SW 1271 (cell line): ENCODE results near the gene HIVEP2.

Experiments
- DNase-seq, 2 experiments: peaks; one replicate each; lab custom pipeline; 2025; lab: John Stamatoyannopoulos, UW

HIVEP2 gene

DNA sequence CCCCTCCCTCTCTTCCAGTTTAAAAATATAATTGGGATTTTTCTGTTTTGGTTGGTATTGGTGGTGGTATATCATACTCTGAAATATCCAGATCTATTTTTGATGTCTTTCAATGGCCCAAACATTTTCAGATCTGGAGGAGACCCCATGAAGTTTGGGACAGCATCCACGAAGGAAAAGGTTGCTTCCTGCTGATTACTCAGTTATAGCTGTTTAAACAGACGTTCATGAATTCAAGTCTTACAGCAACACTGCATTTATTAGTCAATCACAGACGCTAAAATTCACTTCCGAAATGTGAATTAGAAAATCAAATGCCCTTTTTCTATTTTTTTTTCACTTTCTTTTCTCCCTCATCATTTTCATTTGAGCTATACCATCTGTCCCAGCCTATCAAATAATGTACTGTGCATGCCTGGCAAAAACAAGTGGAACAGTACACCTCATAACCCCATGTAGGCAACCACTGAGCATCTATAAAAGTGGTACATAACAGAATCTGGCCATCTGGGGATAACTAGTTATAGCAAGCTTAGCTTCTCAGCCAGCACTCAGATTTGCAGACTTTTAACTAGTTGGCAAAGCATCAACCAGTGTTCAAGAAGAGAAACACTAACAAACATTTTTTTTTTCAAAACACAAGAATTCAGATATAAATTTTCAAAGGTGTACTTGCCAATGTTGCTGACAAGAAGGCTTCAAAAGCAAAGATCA lies 124.5 kb downstream of the HIVEP2 start:
- peak in 1 of 2 experiments; percentile 16 for DNase-seq

DNA sequence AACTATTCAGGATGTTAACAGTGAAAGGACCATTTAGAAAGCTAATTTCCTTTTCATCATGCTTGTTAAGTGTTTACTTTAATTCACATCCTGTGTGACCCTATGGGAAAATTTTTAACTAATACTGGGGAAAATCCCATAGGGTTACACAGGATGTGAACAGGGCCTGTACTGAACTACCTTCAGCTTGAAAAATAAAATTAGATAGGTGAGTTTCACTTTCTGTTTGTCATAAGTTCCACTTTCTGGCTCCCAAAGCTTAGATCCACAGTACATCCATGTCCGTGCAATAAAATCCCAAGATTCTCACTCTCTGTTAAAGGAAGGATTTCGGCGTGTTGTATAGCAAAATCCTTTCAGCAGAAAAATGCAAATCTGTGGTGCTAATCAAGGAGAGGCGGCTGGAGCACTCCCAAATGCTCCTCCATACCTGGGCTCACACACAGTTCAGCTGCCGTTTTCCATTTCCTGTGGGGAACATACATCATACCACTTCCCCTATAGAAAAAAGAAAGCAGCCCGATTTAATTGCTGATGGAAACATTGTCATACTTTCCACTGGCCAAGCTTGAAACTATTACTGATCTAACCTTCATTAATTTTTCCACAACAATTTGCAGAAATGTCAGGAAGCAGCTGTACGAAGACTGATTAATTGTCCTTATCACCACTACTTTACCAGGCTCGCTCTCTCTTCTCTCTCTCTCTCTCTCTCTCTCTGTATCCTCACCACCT lies 125.2 kb downstream of the HIVEP2 start:
- peak in 1 of 2 experiments; percentile 74 for DNase-seq

DNA sequence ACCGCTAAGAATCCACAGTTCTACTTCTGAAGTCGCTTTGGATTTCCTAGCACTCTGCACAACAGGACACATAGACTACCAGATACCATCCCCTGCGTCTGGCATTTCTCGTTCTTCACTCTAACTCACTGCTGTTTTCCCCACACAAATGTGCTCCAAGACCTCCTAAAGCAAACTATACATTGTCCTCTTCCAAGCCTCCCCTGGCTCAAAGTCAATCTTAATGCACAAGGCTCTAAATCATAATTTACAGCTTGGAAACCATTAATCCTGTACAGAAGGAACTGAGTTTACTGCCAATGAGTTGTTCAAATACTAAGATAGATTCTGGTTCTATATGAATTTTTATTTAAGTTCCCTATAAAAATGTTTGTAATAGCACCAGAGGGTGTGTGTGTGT lies 128.5 kb downstream of the HIVEP2 start:
- no peak for DNase-seq

DNA sequence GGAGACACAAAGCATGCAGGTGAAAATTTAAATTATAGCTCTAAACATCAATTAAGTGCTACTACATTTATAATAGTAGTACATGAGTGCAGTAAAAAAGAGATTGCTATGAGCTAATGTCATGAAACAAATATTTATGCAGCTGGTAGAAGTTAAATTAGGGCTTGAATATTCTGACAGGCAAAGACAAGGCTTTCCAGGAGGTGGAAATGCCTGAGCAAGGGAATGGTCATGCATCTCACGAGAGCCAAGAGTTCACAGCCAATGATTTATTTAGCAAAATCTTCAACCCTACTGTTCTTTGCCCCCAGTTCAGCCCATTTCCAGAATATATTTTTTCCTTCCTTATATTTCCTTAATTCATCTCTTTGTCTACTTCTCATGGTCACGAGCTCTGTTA lies 128.9 kb downstream of the HIVEP2 start:
- no peak for DNase-seq

DNA sequence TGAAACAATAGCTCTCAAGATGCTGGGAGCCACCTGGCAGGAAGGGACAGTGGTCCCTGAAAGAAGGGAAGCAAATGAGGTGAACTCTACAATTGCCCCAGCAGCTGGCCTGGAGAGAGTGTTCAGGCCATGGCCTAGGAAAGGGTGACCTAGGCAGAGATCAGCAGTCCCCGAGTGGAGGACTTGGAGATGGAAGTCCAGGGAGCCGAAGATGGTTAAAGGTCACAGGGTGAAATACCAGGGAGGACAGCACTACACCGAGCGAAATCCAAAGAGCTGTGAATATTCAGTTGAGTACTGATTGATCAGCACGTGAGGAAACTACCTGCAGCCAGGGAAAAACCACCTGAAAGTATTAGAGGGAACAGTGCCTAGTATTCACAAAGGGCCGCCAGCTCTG lies 133.1 kb downstream of the HIVEP2 start:
- DNase-seq = no peak

DNA sequence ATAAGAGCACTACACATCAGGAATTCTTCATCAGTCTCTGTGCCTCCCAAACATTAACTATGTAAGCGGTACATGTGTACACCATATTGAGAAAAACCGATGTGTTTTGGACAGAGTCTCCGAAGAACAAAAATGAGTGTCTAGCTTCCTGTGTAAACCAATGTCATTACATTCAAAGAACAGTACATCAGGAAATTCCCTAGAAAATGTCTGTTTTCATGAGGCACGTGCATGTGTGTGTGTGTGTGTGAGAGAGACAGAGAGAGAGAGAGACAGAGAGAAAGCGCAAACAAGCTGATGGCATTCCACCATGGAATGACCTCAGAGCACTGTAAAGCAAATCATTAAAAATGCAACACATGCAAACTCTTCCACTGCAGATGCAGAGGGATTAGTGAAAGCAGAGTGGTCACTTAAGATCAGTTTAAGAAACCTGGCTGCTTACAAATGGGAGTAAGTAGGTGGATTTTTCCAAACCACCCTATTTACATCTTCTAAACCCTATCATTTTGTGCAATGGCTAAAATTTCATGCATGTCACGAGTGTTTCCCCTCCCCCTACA lies 133.9 kb downstream of the HIVEP2 start:
- no peak for DNase-seq

DNA sequence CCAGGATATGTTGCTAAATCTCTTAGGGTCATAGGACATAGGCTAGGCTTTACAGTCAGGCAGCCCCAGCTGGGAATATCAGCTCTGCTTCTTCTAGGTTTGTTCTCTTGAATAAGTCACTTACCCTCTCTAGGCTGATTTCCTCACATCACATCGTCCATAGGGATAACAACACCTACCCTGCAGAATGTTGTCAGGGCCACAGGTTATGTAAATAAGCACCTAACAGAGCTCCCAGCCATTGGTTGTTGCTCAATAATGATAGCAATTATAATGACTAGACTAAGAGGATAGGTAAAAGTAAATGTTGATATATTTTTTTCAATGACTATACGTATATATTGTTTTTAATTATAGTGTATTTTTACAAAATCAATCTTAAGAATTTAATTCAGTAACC lies 135.0 kb downstream of the HIVEP2 start:
- DNase-seq = no peak

DNA sequence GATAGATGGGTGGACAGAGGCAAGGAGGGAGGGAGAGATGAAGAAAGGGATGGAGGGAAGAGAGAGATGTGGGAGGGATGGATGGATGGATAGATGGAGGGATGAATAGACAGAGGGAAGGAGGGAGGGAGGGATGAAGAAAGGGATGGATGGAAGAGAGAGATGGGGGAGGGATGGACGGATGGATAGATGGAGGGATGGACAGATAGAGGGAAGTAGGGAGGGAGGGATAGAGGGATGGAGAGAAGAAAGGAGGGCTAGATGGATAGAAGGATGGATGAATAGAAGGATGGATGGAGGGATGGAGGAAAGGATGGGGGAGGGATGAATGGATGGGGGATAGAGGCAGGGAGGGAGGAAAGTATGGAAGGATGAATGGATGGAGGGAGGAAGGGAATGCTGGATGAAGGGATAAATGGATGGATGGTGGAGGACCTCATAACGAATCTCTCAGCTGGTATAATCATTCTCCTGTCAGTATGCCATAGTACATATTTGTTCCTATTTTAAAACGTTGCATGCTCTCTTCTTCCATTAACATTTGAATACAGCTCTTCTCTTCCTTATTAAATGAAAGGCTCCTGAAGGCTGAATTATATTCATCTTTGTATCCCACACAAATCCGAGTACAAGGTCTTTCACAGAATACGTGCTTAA lies 136.4 kb downstream of the HIVEP2 start:
- DNase-seq = no peak

DNA sequence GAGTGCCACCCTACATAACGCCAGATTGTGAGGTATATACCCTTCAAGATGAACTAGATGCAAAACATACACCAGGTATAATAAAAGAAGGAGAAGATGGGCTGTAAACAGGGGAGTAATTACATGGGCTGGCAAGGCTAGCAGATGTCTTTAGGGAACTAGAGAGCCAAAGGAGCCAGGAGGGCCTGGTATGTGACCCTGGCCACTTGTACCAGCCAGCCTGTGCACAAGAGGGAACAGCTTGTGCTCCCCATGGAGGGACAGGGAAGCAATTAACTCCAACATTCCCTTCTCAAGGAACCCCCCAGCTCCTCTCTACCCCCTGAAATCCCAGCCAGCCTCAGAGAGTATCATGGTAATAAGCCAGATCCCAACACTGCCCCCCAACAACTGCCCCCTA lies 139.9 kb downstream of the HIVEP2 start:
- no peak for DNase-seq

DNA sequence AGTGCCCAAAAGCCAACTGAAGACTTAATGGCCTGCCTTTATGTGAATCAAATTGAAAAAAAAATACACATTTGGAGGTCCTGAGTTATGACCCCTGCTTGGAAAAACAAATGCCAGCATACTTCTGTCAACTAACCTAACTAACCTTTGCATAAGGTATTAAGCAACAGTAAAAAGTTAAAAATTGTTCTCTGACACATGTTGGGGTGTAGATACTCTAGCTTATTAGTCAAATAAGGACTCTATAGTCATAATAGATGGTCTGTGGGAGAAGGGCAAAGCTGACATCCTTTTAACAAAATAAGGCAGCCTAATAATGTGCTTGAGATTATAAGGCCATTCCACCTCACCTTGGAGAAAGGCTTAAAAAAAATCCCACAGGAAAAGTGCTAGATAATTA lies 140.5 kb downstream of the HIVEP2 start:
- DNase-seq = no peak

DNA sequence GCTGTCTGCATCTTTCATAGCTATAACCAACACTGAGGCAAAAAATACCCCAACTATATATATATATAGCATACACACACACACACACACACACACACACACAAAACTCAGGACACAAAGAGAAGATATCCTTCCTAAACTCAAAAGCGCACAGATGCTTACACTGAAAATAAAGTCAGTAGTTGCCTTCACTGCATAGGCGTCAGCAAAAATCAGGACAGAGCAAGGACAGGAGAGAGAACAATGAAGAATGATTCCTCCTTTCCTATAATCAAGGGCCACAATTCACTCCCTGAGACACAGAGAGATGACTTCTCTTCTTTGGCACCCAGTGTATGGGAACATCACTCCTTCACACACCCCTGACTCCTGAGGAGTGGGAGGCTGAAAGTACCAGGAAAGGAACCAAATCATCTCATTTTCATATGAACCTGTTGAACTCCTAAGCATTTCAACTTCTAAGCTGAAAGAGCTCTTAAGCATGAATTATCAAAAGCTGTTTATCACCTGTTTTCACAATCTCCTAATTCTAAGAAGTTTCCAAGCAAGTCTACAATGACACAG lies 141.4 kb downstream of the HIVEP2 start:
- no peak for DNase-seq

DNA sequence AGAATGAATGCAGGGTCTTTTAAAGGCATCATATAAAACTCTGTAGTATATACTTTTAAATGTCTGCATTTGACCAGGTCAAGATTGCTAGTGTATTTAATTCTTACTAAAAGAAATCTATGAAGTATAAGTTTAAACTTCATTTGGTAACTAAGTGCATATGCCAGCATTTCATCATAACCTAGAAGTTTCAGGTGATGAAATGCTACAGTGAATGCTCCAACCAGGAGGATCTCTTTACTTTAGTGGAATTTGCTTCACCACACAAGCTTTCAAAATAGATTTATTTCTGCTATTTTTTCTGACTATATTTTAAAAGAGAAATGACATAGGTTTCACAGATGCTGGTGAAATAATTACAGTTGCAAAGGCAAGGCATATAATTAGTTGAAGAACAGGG lies 141.9 kb downstream of the HIVEP2 start:
- DNase-seq = no peak

DNA sequence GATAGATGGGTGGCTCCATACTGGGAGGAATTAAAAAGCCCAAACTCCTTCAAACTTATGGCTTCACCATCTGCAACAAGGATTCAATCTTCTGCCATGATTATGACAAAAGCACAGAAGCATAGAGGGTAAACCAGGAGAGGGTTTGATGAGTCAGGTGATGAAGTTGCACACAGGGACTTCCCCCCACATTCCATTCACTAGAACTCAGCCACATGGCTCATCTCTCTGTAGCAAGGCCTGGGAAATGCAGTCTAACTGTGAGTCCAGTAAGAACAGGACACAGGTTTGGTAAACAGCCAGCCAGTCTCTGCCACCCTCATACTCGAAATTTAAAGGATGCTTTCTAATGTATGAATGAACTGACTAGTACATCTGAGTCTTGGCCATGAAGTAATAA lies 142.9 kb downstream of the HIVEP2 start:
- DNase-seq = peak; percentile 85 to 94

DNA sequence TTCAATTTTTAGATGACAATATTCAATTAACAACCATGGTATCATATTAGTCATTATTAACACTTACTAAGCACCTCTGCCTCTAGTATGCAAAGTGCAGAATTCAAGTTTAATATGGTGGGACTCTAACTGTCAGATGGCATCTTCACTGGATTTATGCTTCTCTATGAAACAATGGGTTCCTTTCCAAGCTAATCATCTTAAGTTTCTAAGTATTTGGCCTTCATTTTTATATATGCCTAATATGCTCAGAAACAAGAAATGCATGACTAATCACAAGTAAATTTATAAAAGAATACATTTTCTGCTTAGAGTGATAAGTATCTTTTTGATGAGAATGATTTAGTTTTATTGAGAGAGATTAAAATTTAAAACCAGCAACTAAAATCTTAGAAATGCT lies 144.7 kb downstream of the HIVEP2 start:
- no peak for DNase-seq

DNA sequence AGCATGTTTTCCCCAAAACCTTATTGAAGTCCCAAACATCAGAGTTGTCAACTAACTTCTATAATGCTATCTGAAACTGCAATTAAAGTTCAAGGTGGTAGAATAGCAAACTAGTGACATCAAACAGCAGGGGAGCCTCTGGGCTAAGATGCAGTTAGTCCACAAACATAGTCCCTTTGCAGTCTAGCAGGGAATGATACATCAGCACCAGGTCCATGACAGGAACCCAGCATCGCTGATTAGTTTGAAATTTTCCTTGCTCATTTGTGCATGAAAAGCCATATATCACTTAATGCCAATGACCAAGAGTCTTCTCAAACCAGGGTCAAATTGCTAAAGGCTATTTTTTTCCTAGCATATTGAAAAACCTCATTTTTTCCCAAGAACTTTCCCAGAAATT lies 145.3 kb downstream of the HIVEP2 start:
- no peak for DNase-seq

DNA sequence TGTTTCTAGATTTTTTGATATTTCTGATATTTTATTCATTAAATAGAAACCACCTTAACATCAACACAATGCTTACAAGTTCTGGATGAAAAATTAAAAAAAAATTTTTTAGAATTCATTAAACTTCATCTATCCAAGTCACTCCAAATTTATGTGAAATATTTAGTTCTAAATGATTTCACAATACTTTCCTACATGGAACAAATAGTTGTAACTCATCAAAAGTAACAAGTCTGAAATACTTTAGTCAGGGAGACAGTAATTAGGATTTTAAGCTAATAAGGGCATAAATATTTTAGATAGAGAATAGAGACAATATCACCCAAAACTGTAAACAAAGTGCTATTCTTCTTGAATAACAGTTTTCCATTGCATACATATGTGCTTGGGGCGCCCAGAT lies 147.8 kb downstream of the HIVEP2 start:
- no peak for DNase-seq

DNA sequence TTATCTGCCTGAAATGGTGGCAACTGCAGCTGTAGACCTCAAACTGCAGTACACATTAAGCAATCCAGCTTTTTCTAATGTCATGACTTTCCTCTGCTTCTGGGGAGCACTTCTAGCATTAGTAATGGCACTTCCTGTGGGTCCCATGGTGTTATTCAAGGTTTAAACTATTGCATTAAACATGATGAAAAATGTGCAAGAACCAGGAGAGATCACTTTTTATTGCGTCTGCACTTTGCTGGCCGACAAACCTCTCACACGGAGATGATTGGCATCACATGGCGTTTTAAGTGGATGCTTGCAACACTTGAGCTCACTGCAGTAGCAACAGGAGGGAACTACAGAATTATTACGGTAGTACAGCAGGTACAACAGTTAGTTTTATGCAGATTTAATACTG lies 148.4 kb downstream of the HIVEP2 start:
- DNase-seq = no peak

DNA sequence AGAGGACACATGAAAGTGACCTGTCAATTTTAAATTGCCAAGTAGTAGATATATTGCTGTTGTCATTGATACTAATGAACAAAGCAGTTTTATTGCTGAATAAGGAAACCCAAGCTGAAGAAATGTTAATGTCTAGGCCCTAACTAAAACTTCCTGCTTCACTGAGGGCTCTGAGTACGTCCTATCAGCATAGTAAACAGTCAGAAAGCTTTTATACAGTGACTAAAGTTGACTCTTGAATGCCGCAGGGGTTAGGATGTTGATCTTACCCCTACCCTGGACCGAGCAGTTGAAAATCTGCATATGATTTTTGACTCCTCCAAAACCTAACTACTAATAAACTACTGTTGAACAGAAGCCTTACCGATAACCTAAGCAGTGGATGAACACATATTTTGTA lies 149.0 kb downstream of the HIVEP2 start:
- DNase-seq = no peak

DNA sequence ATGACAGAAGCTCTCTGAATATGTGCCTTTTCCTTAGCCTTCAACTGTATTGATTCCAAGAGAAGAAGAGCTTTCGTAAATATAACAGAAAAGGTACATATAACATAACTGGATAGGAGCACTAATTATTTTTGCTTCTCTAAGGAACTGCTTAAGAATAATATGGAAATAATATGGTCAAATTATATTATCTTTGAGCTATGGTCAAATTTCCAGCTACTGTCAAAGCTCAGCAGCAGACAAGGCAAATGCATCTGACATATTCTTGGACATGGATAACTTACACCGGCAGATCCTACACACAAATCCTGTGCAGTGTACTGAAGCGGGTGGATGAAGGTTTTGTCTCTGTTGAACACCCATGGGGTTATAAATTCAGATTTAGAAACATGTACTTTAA lies 150.6 kb downstream of the HIVEP2 start:
- no peak for DNase-seq

DNA sequence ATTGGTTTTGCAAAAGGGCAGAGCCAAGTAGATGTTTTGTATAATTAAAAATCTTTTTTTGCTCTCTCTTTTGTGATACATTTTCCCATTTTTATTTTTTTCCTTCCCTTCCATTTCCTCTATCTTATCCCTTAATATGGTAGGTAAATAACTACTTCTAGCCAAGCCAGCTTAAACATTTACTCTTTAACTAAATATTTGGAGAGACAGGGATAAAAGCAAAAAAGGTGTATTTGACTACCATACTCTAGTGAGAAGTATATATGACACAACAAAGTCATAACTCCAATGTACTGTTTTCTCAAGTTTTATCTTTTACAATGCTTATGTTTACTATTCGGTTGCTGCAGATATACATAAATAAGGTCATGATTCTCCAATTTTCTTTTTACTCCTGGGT lies 154.7 kb downstream of the HIVEP2 start:
- no peak for DNase-seq

DNA sequence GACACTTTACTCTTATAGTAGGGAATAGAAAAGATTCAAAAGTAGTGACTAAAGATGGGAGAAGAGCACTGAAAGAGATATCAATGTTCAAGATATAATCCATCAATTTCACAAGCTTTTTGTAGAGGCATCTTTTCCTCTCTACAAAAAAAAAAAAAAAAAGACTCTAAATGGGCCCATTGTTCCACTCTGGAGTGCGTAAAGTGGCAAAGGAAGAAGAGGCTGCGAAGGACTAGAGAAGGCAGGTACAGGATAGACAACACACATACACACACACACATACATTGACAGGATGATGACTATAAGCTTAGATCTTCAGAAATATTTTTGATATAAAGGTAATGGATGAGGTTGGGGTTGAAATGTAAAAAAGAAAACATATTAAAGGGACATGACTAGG lies 157.6 kb downstream of the HIVEP2 start:
- no peak for DNase-seq

DNA sequence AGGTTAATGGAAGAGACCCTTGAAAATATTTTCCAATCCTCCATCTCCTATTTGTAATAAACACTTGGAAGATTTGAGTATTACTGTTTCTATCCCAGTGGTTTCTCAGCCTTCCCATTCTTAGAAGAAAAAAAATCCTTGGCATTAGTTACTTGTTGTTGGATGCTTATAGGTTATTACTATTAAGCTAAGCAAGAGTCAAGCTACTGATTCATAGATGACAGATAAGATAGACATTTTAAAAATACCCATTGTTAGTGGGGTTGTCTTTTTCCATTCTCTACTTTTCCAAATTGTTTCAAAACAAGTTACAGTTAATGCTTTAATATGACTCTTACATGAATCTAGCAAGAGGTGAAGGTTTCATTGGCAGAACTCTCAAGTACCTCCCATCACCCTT lies 158.5 kb downstream of the HIVEP2 start:
- DNase-seq = no peak

DNA sequence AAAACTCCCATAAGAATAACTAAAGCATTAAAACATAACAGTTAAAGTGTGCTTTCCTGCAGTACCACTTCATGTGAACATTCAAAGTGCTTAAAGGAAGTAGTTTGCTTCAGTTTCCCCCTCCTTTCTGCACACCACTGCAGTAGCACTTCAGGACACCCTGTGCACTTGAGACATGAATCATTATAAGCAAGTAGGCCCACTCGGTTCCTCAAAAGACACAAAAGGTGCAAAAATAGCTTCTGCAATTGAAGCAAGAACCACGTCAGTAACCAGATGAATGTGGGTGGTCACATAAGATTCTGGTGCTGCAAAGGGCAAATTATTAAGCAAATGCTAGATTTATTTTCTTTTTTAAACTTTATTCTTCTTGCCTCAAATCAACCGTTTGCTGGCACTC lies 160.6 kb downstream of the HIVEP2 start:
- DNase-seq = no peak
